NCI-H748 (cell line): ENCODE measurements around the gene FGF14.
"Not testable (repeated sequence)": the region's sequence is repeated elsewhere in the genome, so short reads cannot be mapped to it uniquely, and the experiment has no call there.

Experiments
- DNase-seq: peaks from one replicate; lab custom pipeline; 2025; ENCODE audit not compliant: unreplicated experiment; lab: John Stamatoyannopoulos, UW

Gene FGF14

GRCh38 chr13:102141625-102142472 is 260.0 kb downstream of the FGF14 start:
- peak; percentile 53 for DNase-seq

GRCh38 chr13:102139626-102140025 is 262.2 kb downstream of the FGF14 start:
- no peak for DNase-seq

- no peak for DNase-seq
Observed at GRCh38 chr13:102138635-102139190, 263.1 kb downstream of the FGF14 start.

- DNase-seq = not testable (repeated sequence)
Observed at GRCh38 chr13:102137904-102138303, 263.9 kb downstream of the FGF14 start.

GRCh38 chr13:102136735-102137296 is 265.0 kb downstream of the FGF14 start:
- no peak for DNase-seq

- DNase-seq = peak; percentile 97
Observed at GRCh38 chr13:102132777-102133295, 269.0 kb downstream of the FGF14 start.

GRCh38 chr13:102131246-102131645 is 270.6 kb downstream of the FGF14 start:
- DNase-seq = peak; percentile 39

- DNase-seq = peak; percentile 7
Observed at GRCh38 chr13:102128216-102128810, 273.5 kb downstream of the FGF14 start.

GRCh38 chr13:102127153-102127552 is 274.7 kb downstream of the FGF14 start:
- DNase-seq = no peak

GRCh38 chr13:102122147-102122546 is 279.7 kb downstream of the FGF14 start:
- no peak for DNase-seq

- DNase-seq = peak; percentile 57
Observed at GRCh38 chr13:102117175-102117831, 284.5 kb downstream of the FGF14 start.

GRCh38 chr13:102103469-102103868 is 298.4 kb downstream of the FGF14 start:
- DNase-seq = no peak

- DNase-seq = peak; percentile 31
Observed at GRCh38 chr13:102100234-102100633, 301.6 kb downstream of the FGF14 start.

- DNase-seq = peak; percentile 83
Observed at GRCh38 chr13:102097708-102098107, 304.1 kb downstream of the FGF14 start.

- DNase-seq = peak; percentile 29
Observed at GRCh38 chr13:102093288-102093687, 308.6 kb downstream of the FGF14 start.

- DNase-seq = peak; percentile 13
Observed at GRCh38 chr13:102091231-102091630, 310.6 kb downstream of the FGF14 start.

GRCh38 chr13:102090532-102090931 is 311.3 kb downstream of the FGF14 start:
- no peak for DNase-seq

GRCh38 chr13:102089722-102090121 is 312.1 kb downstream of the FGF14 start:
- DNase-seq = no peak

GRCh38 chr13:102089177-102089576 is 312.7 kb downstream of the FGF14 start:
- DNase-seq = peak; percentile 56

- no peak for DNase-seq
Observed at GRCh38 chr13:102073251-102073650, 328.6 kb downstream of the FGF14 start.

GRCh38 chr13:102071711-102072110 is 330.1 kb downstream of the FGF14 start:
- DNase-seq = no peak
